ENCODE data around the gene BLVRA.

BLVRA gene

DNA sequence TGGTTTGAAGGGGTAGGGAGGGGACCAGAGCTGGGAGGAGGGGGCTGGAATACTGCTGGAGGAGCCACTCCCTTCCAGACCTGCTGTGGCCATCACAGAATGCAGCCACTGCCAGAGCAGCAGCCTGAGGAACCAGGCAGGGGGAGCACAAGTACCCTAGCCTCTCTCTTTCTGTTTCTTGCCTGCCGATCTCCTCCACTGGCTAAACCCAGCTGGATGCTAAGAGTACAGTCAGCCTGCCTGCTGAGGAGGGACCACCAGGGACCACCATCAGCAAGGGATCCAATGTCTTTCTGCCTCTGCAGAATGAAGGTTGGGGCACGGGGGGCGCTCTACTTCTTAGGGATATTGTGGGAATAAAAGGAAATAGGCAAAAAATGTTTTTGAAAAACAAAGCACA is 4.7 kb downstream of the BLVRA start:
- TF ChIP-seq, protein P1, sequence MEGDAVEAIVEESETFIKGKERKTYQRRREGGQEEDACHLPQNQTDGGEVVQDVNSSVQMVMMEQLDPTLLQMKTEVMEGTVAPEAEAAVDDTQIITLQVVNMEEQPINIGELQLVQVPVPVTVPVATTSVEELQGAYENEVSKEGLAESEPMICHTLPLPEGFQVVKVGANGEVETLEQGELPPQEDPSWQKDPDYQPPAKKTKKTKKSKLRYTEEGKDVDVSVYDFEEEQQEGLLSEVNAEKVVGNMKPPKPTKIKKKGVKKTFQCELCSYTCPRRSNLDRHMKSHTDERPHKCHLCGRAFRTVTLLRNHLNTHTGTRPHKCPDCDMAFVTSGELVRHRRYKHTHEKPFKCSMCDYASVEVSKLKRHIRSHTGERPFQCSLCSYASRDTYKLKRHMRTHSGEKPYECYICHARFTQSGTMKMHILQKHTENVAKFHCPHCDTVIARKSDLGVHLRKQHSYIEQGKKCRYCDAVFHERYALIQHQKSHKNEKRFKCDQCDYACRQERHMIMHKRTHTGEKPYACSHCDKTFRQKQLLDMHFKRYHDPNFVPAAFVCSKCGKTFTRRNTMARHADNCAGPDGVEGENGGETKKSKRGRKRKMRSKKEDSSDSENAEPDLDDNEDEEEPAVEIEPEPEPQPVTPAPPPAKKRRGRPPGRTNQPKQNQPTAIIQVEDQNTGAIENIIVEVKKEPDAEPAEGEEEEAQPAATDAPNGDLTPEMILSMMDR (IDR thresholded peaks at IDR 0.05): peak; percentile 34; the same call in 1 of the 2 replicates

DNA sequence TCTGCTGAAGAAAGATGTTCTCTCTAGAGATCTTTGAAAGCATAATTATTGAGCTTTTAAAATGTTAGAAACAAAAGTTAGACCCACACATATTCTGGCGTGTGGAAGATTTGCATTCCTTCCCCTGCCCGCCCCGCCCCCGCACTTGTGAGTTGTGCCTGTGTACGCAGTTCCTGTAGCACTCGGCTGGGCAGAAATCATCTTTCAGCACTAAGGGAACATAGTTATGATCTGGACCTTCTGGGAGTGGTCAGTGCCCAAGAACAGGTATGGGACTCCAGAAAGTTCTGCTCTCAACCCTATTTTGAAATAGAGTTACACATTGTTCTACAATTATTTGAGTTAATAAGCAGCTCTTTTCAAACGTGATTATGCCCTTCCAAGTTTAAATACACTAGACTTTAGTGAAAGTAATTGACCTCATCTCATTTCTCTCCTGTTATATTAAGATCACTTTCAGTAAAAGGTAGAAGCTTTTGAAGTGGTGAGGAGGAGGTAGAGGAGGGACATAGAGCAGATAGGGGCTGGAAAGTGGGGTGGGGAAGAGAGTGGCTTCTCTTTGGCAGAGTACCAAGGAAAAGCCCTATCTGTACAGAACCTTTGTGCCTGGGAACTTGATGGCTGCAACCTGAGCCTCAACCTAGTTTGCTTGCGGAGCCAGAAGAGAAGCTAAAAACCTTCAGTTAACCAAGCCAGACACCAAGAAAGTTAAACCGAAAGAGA is 5.7 kb downstream of the BLVRA start:
- TF ChIP-seq, protein P1 (IDR thresholded peaks at IDR 0.05): no peak

DNA sequence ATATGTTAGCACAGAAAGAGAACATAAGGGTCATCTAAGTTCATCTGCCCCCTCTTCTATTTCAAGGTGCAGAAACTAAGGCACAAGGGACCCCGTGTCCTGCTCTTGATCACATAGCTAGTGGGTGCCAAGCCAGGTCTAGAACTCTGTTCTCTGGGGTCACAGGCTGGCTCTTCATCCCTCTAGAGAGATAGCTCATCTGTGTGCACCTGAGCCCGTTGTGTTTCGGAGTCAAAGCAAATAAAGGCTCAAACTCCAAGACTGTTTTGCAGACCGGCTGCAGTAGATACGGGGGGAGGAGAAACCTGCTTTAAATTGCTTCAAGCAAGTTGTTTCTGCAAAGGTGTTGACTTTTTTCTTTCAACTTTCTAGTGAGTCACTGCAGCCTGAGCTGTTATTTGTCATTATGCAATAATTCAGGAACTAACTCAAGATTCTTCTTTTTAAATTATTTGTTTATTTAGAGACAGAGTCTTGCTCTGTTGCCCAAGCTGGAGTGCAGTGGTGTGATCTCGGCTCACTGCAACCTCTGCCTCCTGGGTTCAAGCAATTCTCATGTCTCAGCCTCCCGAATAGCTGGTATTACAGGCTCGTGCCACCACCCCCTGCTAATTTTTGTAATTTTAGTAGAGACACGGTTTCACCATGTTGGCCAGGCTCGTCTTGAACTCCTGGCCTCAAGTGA is 6.5 kb downstream of the BLVRA start:
- TF ChIP-seq, protein P1 (IDR thresholded peaks at IDR 0.05): no peak

DNA sequence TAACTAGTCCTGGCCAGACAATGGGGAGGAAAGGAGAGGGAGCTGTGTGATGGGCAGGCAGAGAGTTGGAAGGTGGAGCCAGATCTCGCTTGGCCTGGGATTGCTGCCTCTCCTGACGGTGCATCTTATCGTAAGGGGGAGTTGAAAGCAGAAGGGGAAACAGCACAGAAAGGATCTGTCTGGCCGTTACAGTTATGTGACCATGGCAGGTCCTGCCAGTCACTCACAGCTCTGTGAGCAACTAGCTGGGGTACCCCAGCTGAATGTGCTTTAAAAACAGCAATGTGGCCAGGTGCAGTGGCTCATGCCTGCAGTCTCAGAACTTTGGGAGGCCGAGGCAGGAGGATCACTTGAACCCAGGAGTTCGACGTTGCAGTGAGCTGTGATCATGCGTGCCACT is 8.1 kb downstream of the BLVRA start:
- TF ChIP-seq, protein P1 (IDR thresholded peaks at IDR 0.05): no peak

DNA sequence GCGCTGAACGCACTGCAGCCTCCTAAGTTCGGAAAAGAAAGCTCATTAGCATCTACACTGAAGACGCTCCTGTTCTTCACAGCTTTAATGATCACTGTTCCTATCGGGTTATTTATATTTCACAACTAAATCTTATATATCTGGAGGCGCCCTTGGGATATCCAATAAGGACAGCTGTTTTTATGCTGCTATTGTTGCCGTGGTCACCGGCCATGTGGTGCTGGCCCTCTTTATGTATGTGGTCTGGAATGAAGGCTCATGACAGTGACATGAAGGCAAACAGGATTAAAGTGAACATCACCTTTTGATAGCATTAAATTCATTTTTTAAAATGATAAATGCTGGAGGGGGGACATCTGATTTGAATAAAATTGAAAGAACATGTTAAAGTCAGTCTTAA is 8.8 kb downstream of the BLVRA start:
- TF ChIP-seq, protein P1 (IDR thresholded peaks at IDR 0.05): no peak

DNA sequence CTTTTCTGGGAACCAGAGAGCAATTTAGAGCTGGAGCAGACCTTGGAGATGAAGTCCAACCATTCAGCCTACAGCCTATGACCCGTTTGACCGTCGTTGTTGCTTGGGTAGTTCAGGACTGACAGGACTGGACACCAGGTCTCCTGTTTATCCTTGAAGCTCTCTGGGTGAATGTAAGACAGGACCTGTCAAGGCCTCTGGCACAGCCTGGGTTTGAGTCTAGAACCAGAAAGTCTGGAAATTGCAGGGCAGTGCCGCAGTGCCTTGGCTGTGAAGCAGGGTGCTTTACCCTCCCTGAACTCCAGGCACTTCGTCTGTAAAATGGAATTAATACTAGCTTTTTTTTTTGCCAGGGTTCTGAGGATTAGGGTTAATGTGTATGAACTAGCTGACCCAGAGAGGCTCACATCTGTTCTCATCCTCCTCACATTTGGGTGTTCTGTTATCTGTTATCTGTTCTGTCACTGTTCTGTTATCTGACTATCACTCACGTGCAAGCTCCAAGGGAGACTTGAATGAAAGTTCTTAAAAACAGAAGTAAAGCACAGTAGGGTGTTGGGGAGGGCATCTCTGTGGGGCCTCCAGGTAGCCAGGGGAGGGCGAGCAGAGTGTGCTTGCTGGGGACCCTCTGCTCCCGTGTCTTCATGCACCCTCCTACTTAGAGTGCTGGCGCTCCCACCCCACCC is 9.9 kb downstream of the BLVRA start:
- TF ChIP-seq, protein P1 (IDR thresholded peaks at IDR 0.05): no peak

DNA sequence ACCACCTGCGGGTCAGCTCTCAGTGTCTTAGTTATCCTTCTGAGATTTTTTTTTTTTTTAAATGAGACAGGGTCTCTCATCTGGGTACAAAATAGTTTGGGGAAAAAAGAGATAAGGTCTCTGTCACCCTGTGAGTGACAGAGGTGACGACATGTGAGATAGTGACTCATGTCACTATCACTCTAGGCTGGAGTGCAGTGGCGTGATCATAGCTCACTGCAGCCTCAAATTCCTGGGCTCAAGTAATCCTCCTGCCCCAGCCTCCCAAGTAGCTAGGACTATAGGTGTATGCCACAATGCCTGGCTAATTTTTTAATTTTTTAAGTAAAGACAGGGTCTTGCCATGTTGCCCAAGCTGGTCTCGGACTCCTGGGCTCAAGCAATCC is 10.4 kb downstream of the BLVRA start:
- TF ChIP-seq, protein P1 (IDR thresholded peaks at IDR 0.05): no peak

Measured in LNCAP (cell line).